Erythroblast (primary cell): ENCODE results near the gene PHYHIPL.

Experiments
- GATA1 ChIP-seq: IDR thresholded peaks from 2 replicates; pipeline ENCODE4 v1.6.1; 2011; ENCODE audit warnings: low read depth, mild to moderate bottlenecking, control low read depth, low read length, moderate library complexity
- POLR2A ChIP-seq: IDR thresholded peaks from 2 replicates; pipeline ENCODE4 v1.6.1; 2011; ENCODE audit warnings: mild to moderate bottlenecking, low read length

- TF ChIP-seq POLR2A (no peak), GATA1 (no peak)
These were observed 59.7 kb downstream of the PHYHIPL start for GRCh38 chr10:59236064-59236697.
